OCI-LY3 (cell line): ENCODE data around the gene BORCS8.

Source experiments
- CTCF ChIP-seq: fragments of 200-600, 300-600 bp; sonication (generic); IDR thresholded peaks from 2 replicates; pipeline ENCODE4 v1.5.1; 2014; ENCODE audit warnings: antibody characterized with exemption, low read length, low read depth
- EZH2phosphoT487 ChIP-seq: fragments of 200-600 bp; shearing (Covaris generic); IDR thresholded peaks from 2 replicates; pipeline ENCODE4 v1.6.1; 2018; ENCODE audit warnings: antibody characterized with exemption, mixed run types, low read depth

GRCh38 chr19:19169236-19170052 is 22.5 kb downstream of the BORCS8 start:
- TF ChIP-seq EZH2phosphoT487, result no peak
- TF ChIP-seq CTCF, result no peak
